ENCODE results near the gene RNU7-1. TPM values are rescaled to one million over a fixed set of nuclear protein-coding genes. Genes with fewer than 3 reads are reported as not detected.
A peak's percentile ranks its signal among the peaks of the same experiment; 100 is the strongest.

RNU7-1 gene
- total and polyA plus RNA-seq, 9 of the 15 experiments (the other 6 are each of a cell fraction or from before 2014, with no cell fraction given), result not detected

- TF ChIP-seq ZNF551 (CRISPR knock-in tag; IDR thresholded peaks at IDR 0.05), result no peak
- no peak for TF ChIP-seq ZNF274 (IDR thresholded peaks at IDR 0.05; ENCODE audit: borderline replicate concordance, low read depth, low read length)
- TF ChIP-seq CREB3 (tag; conservative IDR thresholded peaks at IDR 0.05; ENCODE audit: low read depth), result peak; percentile 66
- no peak for TF ChIP-seq IRF9 (tag; IDR thresholded peaks at IDR 0.05)
- TF ChIP-seq TCF3 (CRISPR knock-in tag; IDR thresholded peaks at IDR 0.05), result no peak
- no peak for TF ChIP-seq CHCHD3 (CRISPR knock-in tag; IDR thresholded peaks at IDR 0.05)
- TF ChIP-seq HNRNPH1 (optimal IDR thresholded peaks at IDR 0.05; ENCODE audit: low read depth, low read length), result no peak
- no peak for TF ChIP-seq ARNT (IDR thresholded peaks at IDR 0.05)
- no peak for TF ChIP-seq SREBF1 (IDR thresholded peaks at IDR 0.05; ENCODE audit: borderline replicate concordance, low read depth, low read length)
- TF ChIP-seq ZNF143 (CRISPR knock-in tag; IDR thresholded peaks at IDR 0.05), result no peak
- peak; percentile 66 for TF ChIP-seq ZNF592 (IDR thresholded peaks at IDR 0.05)
- TF ChIP-seq SNRNP70 (optimal IDR thresholded peaks at IDR 0.05; ENCODE audit: low read depth, low read length), result no peak
- TF ChIP-seq HMG20B (CRISPR knock-in tag; IDR thresholded peaks at IDR 0.05), result no peak
- TF ChIP-seq SNAPC5 (CRISPR knock-in tag; IDR thresholded peaks at IDR 0.05), result no peak
- TF ChIP-seq ZBTB7A (IDR thresholded peaks at IDR 0.05; ENCODE audit: borderline replicate concordance, control insufficient read depth, low read depth, low read length), result no peak; the same call in 1 of the 2 replicates
- TF ChIP-seq ZBTB33 (CRISPR knock-in tag; IDR thresholded peaks at IDR 0.05), result peak; percentile 73
- TF ChIP-seq JUND (IDR thresholded peaks at IDR 0.05; ENCODE audit: borderline replicate concordance, low read depth, low read length), result peak; percentile 74
- TF ChIP-seq JUND (tag; IDR thresholded peaks at IDR 0.05; ENCODE audit: borderline replicate concordance, low read depth, low read length), result no peak
Observed at GRCh38 chr12:6937481-6938352, 5.9 kb upstream of the RNU7-1 start (continued).

Data from K562 (cell line).